ENCODE measurements around the gene PPP1R8. TPM values are rescaled to one million over a fixed set of nuclear protein-coding genes. Genes with fewer than 3 reads are reported as not detected.
A peak's percentile ranks its signal among the peaks of the same experiment; 100 is the strongest.
"Not testable (repeated sequence)": the region's sequence is repeated elsewhere in the genome, so short reads cannot be mapped to it uniquely, and the experiment has no call there.

PPP1R8 gene
- total RNA-seq, 2 donors from 2014 or later: 41.0 to 57.9 TPM

DNA sequence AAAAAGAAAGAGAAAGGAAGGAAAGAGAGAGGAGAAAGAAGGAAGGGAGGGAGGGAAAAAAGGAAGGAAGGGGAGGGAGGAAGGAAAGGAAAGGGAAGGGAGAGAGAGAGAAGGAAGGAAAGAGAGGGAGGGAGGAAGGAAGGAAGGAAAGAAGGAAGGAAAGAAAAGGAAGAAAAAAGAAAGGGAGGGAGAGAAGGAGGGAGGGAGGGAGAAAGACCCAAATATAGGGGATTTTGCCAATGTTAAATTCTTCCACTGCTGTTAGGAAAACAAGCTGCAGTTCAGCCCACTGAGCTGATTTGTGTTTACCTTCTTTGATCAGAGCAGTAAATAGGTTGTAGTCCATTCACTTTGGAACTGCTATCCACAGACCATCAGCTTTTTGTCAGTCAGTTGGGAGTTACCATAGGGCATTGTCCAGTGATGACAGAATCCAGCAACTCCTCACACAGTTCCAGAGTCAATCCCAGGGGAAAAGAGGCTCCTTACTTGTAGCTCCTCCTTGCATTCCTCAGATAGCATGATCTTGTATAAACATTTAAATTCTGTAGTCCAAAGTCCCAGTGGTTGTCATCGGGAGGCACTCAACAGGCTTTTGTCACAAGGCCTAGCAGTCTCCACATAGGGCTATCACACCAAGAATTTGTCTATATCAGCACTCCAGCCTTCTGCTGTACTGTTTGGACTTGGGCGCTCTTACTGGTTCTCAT is 13.5 kb upstream of the PPP1R8 start:
- Mint-ChIP-seq H3K4me3 (no peak overlapping the region), H3K4me1 (peaks cover under 1% of the 10 kb centered on the region), H3K27me3 (no peaks in the 10 kb centered on the region), H3K9me3 (no peaks in the 10 kb centered on the region), H3K36me3 (ENCODE audit: low read depth) (peaks cover 94% of the 10 kb centered on the region), H3K27ac (no peak overlapping the region)
- ATAC-seq (replicated peaks): no peak

DNA sequence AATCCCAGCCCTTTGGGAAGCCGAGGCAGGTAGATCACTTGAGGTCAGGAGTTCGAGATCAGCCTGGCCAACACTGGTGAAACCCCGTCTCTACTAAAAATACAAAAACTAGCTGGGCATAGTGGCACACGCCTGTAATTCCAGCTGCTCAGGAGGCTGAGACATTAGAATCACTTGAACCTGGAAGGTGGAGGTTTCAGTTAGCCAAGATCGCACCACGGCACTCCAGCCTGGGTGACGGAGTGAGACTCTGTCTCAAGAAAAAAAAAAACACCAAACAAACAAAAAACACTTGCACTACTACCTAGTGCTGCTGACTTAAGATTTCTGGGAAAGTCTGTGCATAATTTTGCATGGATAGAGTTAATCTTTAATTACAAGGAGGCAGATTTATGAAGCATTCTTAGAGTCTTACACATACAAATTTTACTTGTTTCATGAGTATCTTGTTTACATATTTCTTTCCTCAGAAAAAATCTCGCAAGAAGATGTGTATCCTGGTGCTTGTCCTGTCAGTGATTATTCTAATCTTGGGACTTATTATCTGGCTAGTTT is 8.7 kb upstream of the PPP1R8 start:
- H3K4me3 Mint-ChIP-seq: no peak overlapping the region
- H3K27me3 Mint-ChIP-seq: no peaks in the 10 kb centered on the region
- peaks cover 75% of the 10 kb centered on the region for H3K36me3 Mint-ChIP-seq (ENCODE audit: low read depth)
- no peak overlapping the region for H3K27ac Mint-ChIP-seq
- no peaks in the 10 kb centered on the region for H3K4me1 Mint-ChIP-seq
- ATAC-seq (replicated peaks): no peak
- no peaks in the 10 kb centered on the region for H3K9me3 Mint-ChIP-seq

DNA sequence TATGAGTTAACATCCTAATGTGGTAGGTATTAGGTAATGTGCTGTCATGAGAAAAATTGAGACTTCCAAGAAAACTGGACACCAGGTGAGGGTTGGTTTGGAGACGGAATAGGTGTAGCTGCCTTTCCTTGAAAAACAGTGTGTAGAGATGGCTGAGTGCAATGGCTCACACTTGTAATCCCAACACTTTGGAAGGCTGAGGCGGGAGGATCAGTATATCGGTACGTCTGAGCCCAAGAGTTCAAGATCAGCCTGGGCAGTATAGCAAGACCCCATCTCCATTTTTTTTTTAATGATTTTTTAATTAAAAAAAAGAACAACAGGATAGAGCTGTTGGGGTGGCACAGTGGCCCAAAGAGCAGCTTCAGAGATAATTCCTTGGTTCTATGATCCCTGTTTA is 6.8 kb upstream of the PPP1R8 start:
- Mint-ChIP-seq H3K36me3 (ENCODE audit: low read depth) (peaks cover 55% of the 10 kb centered on the region), H3K27ac (no peak overlapping the region), H3K27me3 (no peaks in the 10 kb centered on the region), H3K9me3 (no peaks in the 10 kb centered on the region), H3K4me3 (no peak overlapping the region), H3K4me1 (no peaks in the 10 kb centered on the region)
- ATAC-seq (replicated peaks): no peak

DNA sequence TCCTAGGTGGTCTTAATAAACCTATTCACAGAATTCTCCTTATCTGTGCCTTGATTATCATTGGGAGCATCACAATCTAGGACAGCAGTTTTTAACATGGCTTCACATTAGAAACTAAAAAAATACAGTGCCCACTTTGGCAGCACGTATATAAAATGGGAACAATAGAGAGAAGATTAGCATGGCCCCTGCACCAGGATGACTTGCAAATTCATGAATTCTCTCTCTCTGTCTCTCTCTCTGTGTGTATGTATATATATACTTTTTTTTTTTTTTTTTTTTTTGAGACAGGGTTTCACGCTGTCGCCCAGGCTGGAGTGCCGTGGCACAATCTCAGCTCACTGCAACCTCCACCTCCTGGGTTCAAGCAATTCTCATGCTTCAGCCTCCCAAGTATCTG is 6.2 kb upstream of the PPP1R8 start:
- Mint-ChIP-seq H3K36me3 (ENCODE audit: low read depth) (peaks cover 49% of the 10 kb centered on the region), H3K9me3 (no peaks in the 10 kb centered on the region), H3K4me3 (no peak overlapping the region), H3K27me3 (no peaks in the 10 kb centered on the region), H3K27ac (no peak overlapping the region), H3K4me1 (no peaks in the 10 kb centered on the region)
- ATAC-seq (replicated peaks): no peak

DNA sequence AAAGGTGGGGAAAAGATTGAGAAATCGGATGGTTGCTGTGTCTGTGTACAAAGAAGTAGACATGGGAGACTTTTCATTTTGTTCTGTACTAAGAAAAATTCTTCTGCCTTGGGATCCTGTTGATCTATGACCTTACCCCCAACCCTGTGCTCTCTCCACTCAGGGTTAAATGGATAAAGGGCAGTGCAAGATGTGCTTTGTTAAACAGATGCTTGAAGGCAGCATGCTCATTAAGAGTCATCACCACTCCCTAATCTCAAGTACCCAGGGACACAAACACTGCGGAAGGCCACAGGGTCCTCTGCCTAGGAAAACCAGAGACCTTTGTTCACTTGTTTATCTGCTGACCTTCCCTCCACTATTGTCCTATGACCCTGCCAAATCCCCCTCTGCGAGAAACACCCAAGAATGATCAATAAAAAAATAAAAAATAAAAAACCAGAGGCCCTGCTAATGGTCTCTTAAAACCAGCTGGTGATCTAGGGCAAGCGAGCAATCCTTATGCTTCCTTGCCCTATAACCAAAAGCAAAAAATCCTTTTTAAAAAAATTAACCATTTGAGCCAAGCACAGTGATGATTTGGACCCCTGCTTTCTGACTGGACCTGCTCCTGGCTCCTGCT is 1.1 kb upstream of the PPP1R8 start:
- H3K4me1 Mint-ChIP-seq: peaks cover 15% of the 10 kb centered on the region
- not testable (repeated sequence) for H3K9me3 Mint-ChIP-seq; H3K27me3 Mint-ChIP-seq; ATAC-seq (replicated peaks)
- H3K36me3 Mint-ChIP-seq (ENCODE audit: low read depth): peaks cover 40% of the 10 kb centered on the region
- H3K27ac Mint-ChIP-seq: peak overlapping the region; percentile 98
- H3K4me3 Mint-ChIP-seq: peak overlapping the region; percentile 95

DNA sequence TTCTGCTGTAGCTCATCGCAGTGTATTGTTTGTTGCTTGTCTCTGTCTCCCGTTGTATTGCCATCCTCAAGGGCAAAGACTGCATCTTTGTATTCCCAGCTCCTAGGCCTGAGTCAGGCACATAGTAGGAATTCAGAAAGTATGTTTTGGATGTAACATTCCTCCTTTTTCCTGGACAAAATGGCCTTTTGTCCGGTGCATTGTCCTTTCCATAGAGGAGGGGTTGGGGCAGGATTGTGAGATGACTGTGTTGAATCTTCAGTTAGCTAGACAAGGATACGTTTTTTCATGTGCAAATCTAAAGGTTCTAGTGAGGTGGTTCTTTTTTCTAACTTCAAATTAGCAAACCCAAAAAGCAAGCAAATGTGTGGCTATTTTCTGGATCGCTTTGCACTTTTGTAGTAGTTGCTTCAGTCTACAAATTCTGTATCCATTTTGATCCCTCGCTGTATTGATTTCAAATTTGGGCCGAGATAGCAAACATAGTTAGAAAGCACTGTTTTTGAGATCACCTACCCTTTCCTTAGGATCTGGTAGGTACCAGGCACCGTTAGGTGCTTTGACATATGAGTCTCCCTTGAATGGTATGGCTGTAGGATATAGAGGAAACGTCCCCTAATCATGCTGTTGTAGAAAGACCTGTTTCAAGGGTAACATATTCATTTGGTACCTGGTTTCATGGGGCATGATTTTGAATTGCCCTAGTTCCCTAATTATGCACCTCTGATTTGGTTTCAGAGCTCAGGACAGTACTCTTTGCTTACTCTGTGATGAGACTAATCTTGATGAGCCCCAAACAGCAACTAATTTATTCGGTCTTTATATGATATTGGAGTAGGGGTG is 1.2 kb downstream of the PPP1R8 start:
- H3K36me3 Mint-ChIP-seq (ENCODE audit: low read depth): peaks cover 60% of the 10 kb centered on the region
- H3K4me3 Mint-ChIP-seq: peak overlapping the region; percentile 95
- no peak for ATAC-seq (replicated peaks)
- H3K27me3 Mint-ChIP-seq: no peaks in the 10 kb centered on the region
- H3K27ac Mint-ChIP-seq: peak overlapping the region; percentile 98
- H3K9me3 Mint-ChIP-seq: no peaks in the 10 kb centered on the region
- peaks cover 15% of the 10 kb centered on the region for H3K4me1 Mint-ChIP-seq

DNA sequence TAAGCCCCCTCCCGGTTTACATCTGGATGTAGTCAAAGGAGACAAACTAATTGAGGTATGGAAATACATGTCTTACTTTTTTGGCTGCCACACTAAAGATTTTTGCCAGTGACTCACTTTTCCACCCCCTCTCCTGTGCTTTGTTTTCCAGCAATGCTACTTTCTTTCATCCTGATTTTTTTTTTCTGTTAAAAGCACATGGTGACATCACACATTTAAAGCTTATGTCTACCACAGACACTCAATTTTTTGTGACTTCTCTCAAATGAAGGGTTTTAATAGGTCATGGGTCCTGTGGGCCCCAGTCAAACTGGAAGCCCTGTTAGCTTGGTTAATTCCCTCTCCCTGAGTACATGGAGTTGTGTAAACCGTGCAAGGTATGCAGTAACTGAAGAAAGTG is 2.2 kb downstream of the PPP1R8 start:
- no peaks in the 10 kb centered on the region for H3K27me3 Mint-ChIP-seq
- H3K27ac Mint-ChIP-seq: peak overlapping the region; percentile 98
- no peaks in the 10 kb centered on the region for H3K9me3 Mint-ChIP-seq
- no peak for ATAC-seq (replicated peaks)
- peak overlapping the region; percentile 95 for H3K4me3 Mint-ChIP-seq
- H3K36me3 Mint-ChIP-seq (ENCODE audit: low read depth): peaks cover 70% of the 10 kb centered on the region
- H3K4me1 Mint-ChIP-seq: peaks cover 15% of the 10 kb centered on the region

DNA sequence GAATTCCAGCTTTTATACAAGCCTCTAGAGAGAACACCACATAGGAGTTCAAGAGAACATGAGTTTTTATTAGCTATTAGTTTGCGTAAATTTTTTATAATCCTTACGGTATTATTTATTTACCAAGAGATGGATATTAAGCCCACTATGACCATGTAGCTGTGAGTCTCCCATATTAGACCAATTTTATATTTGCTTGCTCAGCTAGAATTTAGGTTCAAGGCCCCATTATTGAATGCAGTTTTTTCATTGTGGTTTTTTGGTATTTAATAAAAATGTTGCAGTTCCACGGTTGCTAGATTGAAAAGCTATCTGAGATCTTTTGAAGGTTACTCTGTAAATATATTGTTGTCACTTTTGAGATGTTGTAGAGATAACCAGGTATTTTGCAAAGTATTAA is 2.9 kb downstream of the PPP1R8 start:
- Mint-ChIP-seq H3K36me3 (ENCODE audit: low read depth) (peaks cover 77% of the 10 kb centered on the region), H3K9me3 (no peaks in the 10 kb centered on the region), H3K4me1 (peaks cover 15% of the 10 kb centered on the region), H3K27ac (no peak overlapping the region), H3K27me3 (no peaks in the 10 kb centered on the region), H3K4me3 (no peak overlapping the region)
- ATAC-seq (replicated peaks): no peak

DNA sequence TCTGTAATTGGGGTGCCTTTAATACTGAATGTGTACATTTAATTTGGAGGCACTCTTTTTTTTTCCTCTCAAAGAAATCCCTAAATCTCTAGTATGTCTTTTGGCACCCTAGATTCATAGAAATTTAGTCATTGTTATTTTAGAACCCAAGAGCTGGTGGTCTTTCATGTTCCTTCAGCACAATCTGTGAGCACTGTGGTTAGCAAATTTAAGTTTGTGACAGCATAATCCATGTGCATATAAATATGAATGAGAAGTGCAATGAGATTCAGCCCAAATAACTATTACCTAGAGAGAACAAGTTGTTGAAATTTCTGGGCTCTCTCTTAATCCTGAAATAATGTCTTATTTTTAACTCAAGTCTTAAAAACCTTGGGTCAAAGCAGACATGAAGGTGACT is 4.5 kb downstream of the PPP1R8 start:
- H3K9me3 Mint-ChIP-seq: no peaks in the 10 kb centered on the region
- H3K4me3 Mint-ChIP-seq: no peak overlapping the region
- no peaks in the 10 kb centered on the region for H3K27me3 Mint-ChIP-seq
- H3K36me3 Mint-ChIP-seq (ENCODE audit: low read depth): peaks cover 93% of the 10 kb centered on the region
- no peak for ATAC-seq (replicated peaks)
- peak overlapping the region; percentile 30 for H3K27ac Mint-ChIP-seq
- peaks cover 15% of the 10 kb centered on the region for H3K4me1 Mint-ChIP-seq

DNA sequence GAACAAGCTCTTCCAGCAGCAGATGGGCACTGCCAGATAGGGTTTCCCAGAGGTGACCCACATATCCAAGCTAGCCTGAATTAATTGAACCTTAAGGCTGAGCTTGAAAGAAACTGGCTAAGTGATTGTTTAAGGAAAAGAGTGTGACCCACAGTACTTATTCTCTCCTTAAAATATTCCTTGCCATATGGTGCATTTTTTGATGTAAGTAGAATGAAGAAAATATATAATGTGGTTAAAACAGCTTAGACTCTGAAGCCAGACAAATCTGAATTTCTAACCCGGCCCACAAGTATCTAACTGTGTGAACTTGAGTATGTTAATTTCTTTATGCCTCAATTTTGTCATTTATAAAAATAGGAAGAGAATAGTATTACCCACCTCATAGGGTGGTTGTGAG is 4.9 kb downstream of the PPP1R8 start:
- Mint-ChIP-seq H3K36me3 (ENCODE audit: low read depth) (peaks cover 97% of the 10 kb centered on the region), H3K27me3 (no peaks in the 10 kb centered on the region), H3K27ac (peak overlapping the region; percentile 30), H3K4me3 (no peak overlapping the region), H3K4me1 (peaks cover 15% of the 10 kb centered on the region), H3K9me3 (no peaks in the 10 kb centered on the region)
- ATAC-seq (replicated peaks): no peak

DNA sequence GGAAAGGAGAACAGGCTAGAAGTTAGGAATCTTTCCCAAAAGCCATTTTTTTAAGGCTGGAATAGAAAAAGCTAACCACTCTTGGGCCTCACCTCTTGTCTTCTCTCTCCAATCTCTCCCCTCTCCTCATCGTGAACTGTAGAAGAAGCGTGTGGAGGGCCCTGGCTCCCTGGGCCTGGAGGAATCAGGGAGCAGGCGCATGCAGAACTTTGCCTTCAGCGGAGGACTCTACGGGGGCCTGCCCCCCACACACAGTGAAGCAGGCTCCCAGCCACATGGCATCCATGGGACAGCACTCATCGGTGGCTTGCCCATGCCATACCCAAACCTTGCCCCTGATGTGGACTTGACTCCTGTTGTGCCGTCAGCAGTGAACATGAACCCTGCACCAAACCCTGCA is 19.4 kb downstream of the PPP1R8 start:
- Mint-ChIP-seq H3K36me3 (ENCODE audit: low read depth) (peaks cover 69% of the 10 kb centered on the region), H3K4me3 (no peak overlapping the region), H3K27me3 (no peaks in the 10 kb centered on the region), H3K4me1 (no peaks in the 10 kb centered on the region), H3K9me3 (no peaks in the 10 kb centered on the region), H3K27ac (no peak overlapping the region)
- ATAC-seq (replicated peaks): no peak

DNA sequence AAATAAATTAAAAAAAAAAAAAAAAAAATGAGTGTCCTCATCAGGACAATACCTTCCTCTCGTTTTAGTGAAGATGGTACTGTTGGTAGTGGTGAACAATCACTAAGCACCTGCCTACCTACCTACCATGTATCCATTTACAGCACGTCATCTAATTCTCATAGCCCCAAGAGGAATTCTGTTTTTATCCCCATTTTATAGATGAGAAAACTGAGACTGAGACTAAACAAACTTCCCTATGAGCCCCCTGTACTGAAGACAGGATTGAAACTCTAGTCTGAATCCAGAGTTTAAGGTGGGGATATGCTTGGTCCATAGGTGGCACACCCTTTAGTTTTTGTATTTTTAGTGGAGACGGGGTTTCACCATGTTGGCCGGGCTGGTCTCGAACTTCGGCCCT is 24.5 kb downstream of the PPP1R8 start:
- Mint-ChIP-seq H3K4me3 (no peak overlapping the region), H3K27me3 (no peaks in the 10 kb centered on the region), H3K27ac (no peak overlapping the region), H3K9me3 (no peaks in the 10 kb centered on the region), H3K36me3 (ENCODE audit: low read depth) (peaks cover 18% of the 10 kb centered on the region), H3K4me1 (peaks cover 3% of the 10 kb centered on the region)
- ATAC-seq (replicated peaks): no peak

DNA sequence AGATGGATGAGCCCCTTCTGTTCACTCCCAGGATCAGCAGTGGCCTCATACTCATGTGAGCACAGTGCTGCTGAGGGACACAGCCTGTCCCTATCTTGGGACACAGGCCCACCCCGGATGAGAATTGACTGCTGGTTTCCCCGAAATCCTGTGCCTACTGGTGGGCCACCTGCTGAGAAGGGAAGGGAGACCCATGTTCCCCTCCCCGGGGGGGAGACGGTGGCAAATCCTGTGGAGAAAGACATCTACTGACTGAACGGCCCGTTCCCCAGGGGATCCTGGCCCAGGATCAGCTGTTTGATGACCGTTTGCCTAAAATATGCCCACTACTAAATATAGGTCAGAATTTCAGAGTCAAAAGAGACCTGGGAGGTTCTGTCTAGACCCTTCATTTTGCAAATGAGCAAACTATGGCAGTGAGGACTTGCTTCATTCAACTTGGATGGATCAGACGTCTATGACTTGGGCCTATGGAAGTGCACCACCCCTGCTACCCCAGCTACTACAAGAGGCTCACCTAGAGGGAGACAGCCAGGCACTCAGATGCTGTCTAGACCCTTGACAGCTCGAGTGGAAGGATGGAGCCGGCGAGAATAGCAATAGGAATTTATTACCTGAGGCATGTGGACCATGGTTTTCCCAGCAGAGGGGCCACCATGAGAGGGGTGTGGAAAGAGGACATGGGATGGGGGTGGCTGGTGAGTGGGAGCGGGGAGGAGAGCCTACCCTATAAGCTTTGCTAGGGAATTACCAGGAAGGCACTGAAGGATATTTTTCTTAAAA is 26.2 kb downstream of the PPP1R8 start:
- H3K27me3 Mint-ChIP-seq: no peaks in the 10 kb centered on the region
- ATAC-seq (replicated peaks): no peak
- H3K27ac Mint-ChIP-seq: peak overlapping the region; percentile 44
- H3K4me3 Mint-ChIP-seq: no peak overlapping the region
- H3K36me3 Mint-ChIP-seq (ENCODE audit: low read depth): peaks cover under 1% of the 10 kb centered on the region
- no peaks in the 10 kb centered on the region for H3K9me3 Mint-ChIP-seq
- peaks cover 3% of the 10 kb centered on the region for H3K4me1 Mint-ChIP-seq

DNA sequence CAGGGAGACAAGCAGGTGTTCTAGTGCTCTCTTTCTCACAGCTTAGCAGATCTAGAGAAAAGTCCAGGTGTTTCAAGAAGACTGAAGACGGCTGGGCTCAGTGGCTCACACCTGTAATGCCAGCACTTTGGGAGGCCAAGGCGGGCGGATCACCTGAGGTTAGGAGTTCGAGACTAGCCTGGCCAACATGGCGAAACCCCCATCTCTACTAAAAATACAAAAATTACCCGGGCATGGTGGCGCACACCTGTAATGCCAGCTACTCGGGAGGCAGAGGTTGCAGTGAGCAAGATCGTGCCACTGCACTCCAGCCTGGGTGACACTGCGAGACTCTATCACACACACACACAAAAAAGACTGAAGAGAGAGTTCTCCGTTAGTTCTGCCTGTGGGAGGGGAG is 27.0 kb downstream of the PPP1R8 start:
- H3K4me1 Mint-ChIP-seq; H3K9me3 Mint-ChIP-seq; H3K27me3 Mint-ChIP-seq; ATAC-seq (replicated peaks); H3K4me3 Mint-ChIP-seq; H3K36me3 Mint-ChIP-seq (ENCODE audit: low read depth): not testable (repeated sequence)
- peak overlapping the region; percentile 52 for H3K27ac Mint-ChIP-seq

Measured in activated T-helper 17 cell treated with anti-CD3 and anti-CD28 coated beads, Interleukin-2, amount 50 U/mL, for 72 hours (primary cell).